ENCODE data around the gene HS6ST2. TPM values are rescaled to one million over a fixed set of nuclear protein-coding genes. Genes with fewer than 3 reads are reported as not detected.

HS6ST2 gene
- polyA plus RNA-seq, 1 of the 3 experiments (the other 2 are of a cell fraction): 0.05 TPM

- H3K4me1 ChIP-seq (ENCODE audit: control insufficient read depth in 1 of 2, insufficient read depth in 2 of 2, low read depth in 1 of 2, low read length in 1 of 2): no peaks in the 10 kb centered on the region
- no peak overlapping the region for H3K9ac ChIP-seq
- no peak overlapping the region for H2AFZ ChIP-seq (ENCODE audit: low read depth)
- no peaks in the 10 kb centered on the region for H3K36me3 ChIP-seq (replicated peaks in 1 of 2; ENCODE audit: control insufficient read depth in 1 of 2, insufficient read depth in 2 of 2, low read length in 1 of 2)
- H3K79me2 ChIP-seq (ENCODE audit: insufficient read depth): no peaks in the 10 kb centered on the region
- H4K20me1 ChIP-seq (ENCODE audit: insufficient read depth): no peaks in the 10 kb centered on the region
- H3K27me3 ChIP-seq (ENCODE audit: insufficient read depth): no peaks in the 10 kb centered on the region
- no peaks in the 10 kb centered on the region for H3F3A ChIP-seq (replicated peaks; ENCODE audit: insufficient read depth)
- TF ChIP-seq IRF3 (IDR thresholded peaks at IDR 0.05; ENCODE audit: low read depth, low read length): no peak
- TF ChIP-seq ZBTB33 (IDR thresholded peaks at IDR 0.05; ENCODE audit: borderline replicate concordance, low read depth): no peak
- no peak for TF ChIP-seq RFX5 (IDR thresholded peaks at IDR 0.05; ENCODE audit: low read length)
- H3K4me3 ChIP-seq (ENCODE audit: low read depth in 2 of 2, low read length in 1 of 2): no peak overlapping the region
- CTCF ChIA-PET: no interaction called here
- H3K27ac ChIP-seq (ENCODE audit: low read depth in 2 of 2, low read length in 1 of 2): no peak overlapping the region
- POLR2A ChIA-PET: no interaction called here
- no peaks in the 10 kb centered on the region for H3K9me2 ChIP-seq
- WGBS (ENCODE audit: low lambda C conversion rate): 32% methylated on average over 4 of the region's 4 CpGs
- DNase-seq: no peak
- no peak overlapping the region for H3K4me2 ChIP-seq
- no peaks in the 10 kb centered on the region for H3K9me3 ChIP-seq
Measured at GRCh38 chrX:132795181-132795580, 163.2 kb downstream of the HS6ST2 start.

GRCh38 chrX:132791714-132792113 is 166.7 kb downstream of the HS6ST2 start:
- POLR2A ChIA-PET: no interaction called here
- 2% methylated on average over 2 of the region's 2 CpGs for WGBS (ENCODE audit: low lambda C conversion rate)
- TF ChIP-seq SIN3A (IDR thresholded peaks at IDR 0.05; ENCODE audit: borderline replicate concordance, low read depth, low read length) (no peak), RCOR1 (IDR thresholded peaks at IDR 0.05; ENCODE audit: low read length) (no peak), ELF1 (IDR thresholded peaks at IDR 0.05) (no peak), SMC3 (IDR thresholded peaks at IDR 0.05; ENCODE audit: low read depth, low read length) (no peak), NFIC (IDR thresholded peaks at IDR 0.05; ENCODE audit: borderline replicate concordance) (no peak), MXI1 (IDR thresholded peaks at IDR 0.05; ENCODE audit: low read depth, low read length) (no peak), GATA2 (CRISPR knock-in tag; IDR thresholded peaks at IDR 0.05) (no peak), NRF1 (IDR thresholded peaks at IDR 0.05; ENCODE audit: low read depth, low read length) (no peak), MAX (IDR thresholded peaks at IDR 0.05; ENCODE audit: low read depth) (no peak), TEAD4 (IDR thresholded peaks at IDR 0.05; ENCODE audit: borderline replicate concordance, insufficient read depth) (no peak), REST (IDR thresholded peaks at IDR 0.05; ENCODE audit: low read depth, low read length) (no peak), POLR2AphosphoS5 (IDR thresholded peaks at IDR 0.05; ENCODE audit: low read depth, low read length) (no peak), EP300 (IDR thresholded peaks at IDR 0.05; ENCODE audit: borderline replicate concordance in 1 of 2, low read depth in 1 of 2, low read length in 1 of 2) (no peak), USF1 (IDR thresholded peaks at IDR 0.05; ENCODE audit: borderline replicate concordance, low read depth) (no peak), CHD2 (IDR thresholded peaks at IDR 0.05; ENCODE audit: low read length, partially characterized antibody) (no peak), RFX5 (IDR thresholded peaks at IDR 0.05; ENCODE audit: low read length) (no peak), USF2 (IDR thresholded peaks at IDR 0.05; ENCODE audit: borderline replicate concordance, low read depth, low read length) (no peak), EZH2phosphoT487 (IDR thresholded peaks at IDR 0.05; ENCODE audit: borderline replicate concordance, low read depth) (no peak)

More at GRCh38 chrX:132791714-132792113, 166.7 kb downstream of the HS6ST2 start:
- Histone ChIP-seq H3K9me2 (no peaks in the 10 kb centered on the region), H3K79me2 (ENCODE audit: insufficient read depth) (no peaks in the 10 kb centered on the region), H3K36me3 (replicated peaks in 1 of 2; ENCODE audit: control insufficient read depth in 1 of 2, insufficient read depth in 2 of 2, low read length in 1 of 2) (no peaks in the 10 kb centered on the region), H3K4me3 (ENCODE audit: low read depth in 2 of 2, low read length in 1 of 2) (no peak overlapping the region), H3K9me3 (no peaks in the 10 kb centered on the region), H3K4me1 (ENCODE audit: control insufficient read depth in 1 of 2, insufficient read depth in 2 of 2, low read depth in 1 of 2, low read length in 1 of 2) (no peaks in the 10 kb centered on the region), H3F3A (replicated peaks; ENCODE audit: insufficient read depth) (no peaks in the 10 kb centered on the region), H3K9ac (no peak overlapping the region), H4K20me1 (ENCODE audit: insufficient read depth) (no peaks in the 10 kb centered on the region), H3K4me2 (no peak overlapping the region), H3K27ac (ENCODE audit: low read depth in 2 of 2, low read length in 1 of 2) (no peak overlapping the region), H2AFZ (ENCODE audit: low read depth) (no peak overlapping the region), H3K27me3 (ENCODE audit: insufficient read depth) (no peaks in the 10 kb centered on the region)
- CTCF ChIA-PET: interaction anchor here (0.8 kb wide), 1 partner anchor 52 kb away, joined by 5 read pairs; no protein-coding TSS in a partner anchor
- DNase-seq: no peak

All from SK-N-SH (cell line).